Measurements from ENCODE around the gene VEPH1. TPM values are rescaled to one million over a fixed set of nuclear protein-coding genes. Genes with fewer than 3 reads are reported as not detected.
"Not testable (repeated sequence)": the region's sequence is repeated elsewhere in the genome, so short reads cannot be mapped to it uniquely, and the experiment has no call there.

Gene VEPH1
- total and polyA plus RNA-seq, 4 donors, result 5.8 to 11.5 (median 8.4) TPM

DNA sequence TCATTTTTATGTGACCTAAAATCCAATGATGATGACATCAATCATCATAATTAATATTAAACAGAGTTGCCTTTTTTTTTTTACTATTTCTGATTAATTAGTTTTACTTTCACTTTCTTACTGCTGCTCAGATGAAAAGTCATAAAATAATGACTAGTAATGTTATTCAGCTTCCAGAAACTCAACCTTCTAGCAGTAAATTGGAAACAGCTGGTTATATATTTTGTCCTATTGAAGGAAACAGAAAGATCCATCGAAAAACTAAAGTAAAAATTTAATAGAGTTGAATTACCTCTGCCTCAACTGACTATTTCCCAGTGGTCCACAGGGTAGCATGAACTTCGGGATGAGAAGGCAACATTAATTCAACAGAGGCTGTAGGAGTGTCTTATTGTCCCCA, 173.7 kb downstream of the VEPH1 start:
- 100% methylated on average over 1 of the region's 2 CpGs for WGBS (ENCODE audit: insufficient coverage)
- Histone ChIP-seq H3K27ac (ENCODE audit: low read depth, low read length) (no peak overlapping the region), H3K36me3 (ENCODE audit: control insufficient read depth, insufficient read depth, low read length) (no peaks in the 10 kb centered on the region), H3K27me3 (ENCODE audit: control insufficient read depth, insufficient read depth, low read length) (no peaks in the 10 kb centered on the region), H3K4me1 (ENCODE audit: control insufficient read depth, insufficient read depth, low read length) (no peaks in the 10 kb centered on the region), H3K9me3 (ENCODE audit: control insufficient read depth, insufficient read depth, low read length) (no peaks in the 10 kb centered on the region), H3K4me3 (ENCODE audit: low read depth, low read length) (no peak overlapping the region)
- no peak for DNase-seq (ENCODE audit: low read depth in 4 of 6, low spot score in 6 of 6)

DNA sequence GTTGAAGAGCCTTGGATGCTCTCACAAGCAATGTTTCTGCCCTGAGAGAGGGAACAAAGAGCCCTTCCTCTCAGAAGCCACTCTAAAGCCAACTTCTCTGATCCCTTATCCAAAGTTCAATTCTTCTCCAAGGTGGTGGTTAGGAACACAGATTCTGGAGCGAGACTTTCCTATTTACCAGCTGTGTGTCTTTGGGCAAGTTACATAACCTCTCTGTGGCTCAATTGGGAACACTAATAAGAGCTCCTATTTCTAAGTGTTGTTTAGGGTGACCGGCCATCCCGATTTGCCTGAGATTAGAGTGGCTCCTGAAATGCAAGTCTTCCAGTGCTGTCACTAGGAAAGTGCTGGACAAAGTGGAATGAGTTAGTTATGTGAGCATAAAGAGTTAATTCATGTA, 175.4 kb downstream of the VEPH1 start:
- no peaks in the 10 kb centered on the region for H3K4me1 ChIP-seq (ENCODE audit: control insufficient read depth, insufficient read depth, low read length)
- no peaks in the 10 kb centered on the region for H3K27me3 ChIP-seq (ENCODE audit: control insufficient read depth, insufficient read depth, low read length)
- no peak overlapping the region for H3K27ac ChIP-seq (ENCODE audit: low read depth, low read length)
- no peak for DNase-seq (ENCODE audit: low read depth in 4 of 6, low spot score in 6 of 6)
- H3K36me3 ChIP-seq (ENCODE audit: control insufficient read depth, insufficient read depth, low read length), result no peaks in the 10 kb centered on the region
- no peak overlapping the region for H3K4me3 ChIP-seq (ENCODE audit: low read depth, low read length)
- 100% methylated on average over 2 of the region's 3 CpGs for WGBS (ENCODE audit: insufficient coverage)
- no peaks in the 10 kb centered on the region for H3K9me3 ChIP-seq (ENCODE audit: control insufficient read depth, insufficient read depth, low read length)

DNA sequence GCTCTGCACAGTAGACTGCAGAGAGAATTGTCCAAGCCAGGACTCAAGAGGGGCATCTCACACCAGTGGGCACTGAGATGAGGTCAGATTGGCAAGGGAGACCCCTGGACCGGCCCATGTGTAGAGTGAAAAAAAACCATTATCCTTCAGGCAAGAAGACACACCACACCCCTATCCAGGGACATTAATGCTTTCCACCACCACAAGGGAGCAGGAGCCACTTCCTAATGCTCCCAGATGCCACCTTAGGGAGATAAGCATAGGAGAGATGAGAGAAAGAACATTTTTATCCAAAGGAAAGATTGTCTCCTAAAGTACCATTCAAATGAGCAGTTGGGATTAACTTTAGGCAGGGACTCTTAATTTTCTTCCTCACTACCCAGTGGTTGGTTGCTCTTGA, 176.2 kb downstream of the VEPH1 start:
- Histone ChIP-seq H3K4me1 (ENCODE audit: control insufficient read depth, insufficient read depth, low read length) (no peaks in the 10 kb centered on the region), H3K4me3 (ENCODE audit: low read depth, low read length) (no peak overlapping the region)
- WGBS (ENCODE audit: insufficient coverage), result no CpG with 5 or more reads among the region's 1 CpG

DNA sequence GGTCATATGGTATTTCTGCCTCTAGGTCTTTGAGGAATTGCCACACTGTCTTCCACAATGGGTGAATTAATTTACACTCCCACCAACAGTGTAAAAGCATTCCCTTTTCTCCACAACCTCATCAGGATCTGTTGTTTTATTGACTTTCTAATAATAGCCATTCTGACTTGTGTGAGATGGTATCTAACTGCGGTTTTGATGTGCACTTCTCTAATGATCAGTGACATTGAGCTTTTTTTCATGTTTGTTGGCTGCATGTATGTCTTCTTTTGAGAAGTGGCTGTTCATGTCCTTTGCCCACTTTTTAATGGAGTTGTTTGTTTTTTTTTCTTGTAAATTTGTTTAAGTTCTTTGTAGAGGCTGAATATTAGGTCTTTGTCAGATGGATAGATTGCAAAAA, 178.3 kb downstream of the VEPH1 start:
- not testable (repeated sequence) for H3K9me3 ChIP-seq (ENCODE audit: control insufficient read depth, insufficient read depth, low read length); H3K4me1 ChIP-seq (ENCODE audit: control insufficient read depth, insufficient read depth, low read length); DNase-seq (ENCODE audit: low read depth in 4 of 6, low spot score in 6 of 6); H3K27me3 ChIP-seq (ENCODE audit: control insufficient read depth, insufficient read depth, low read length); H3K27ac ChIP-seq (ENCODE audit: low read depth, low read length); H3K36me3 ChIP-seq (ENCODE audit: control insufficient read depth, insufficient read depth, low read length); H3K4me3 ChIP-seq (ENCODE audit: low read depth, low read length)
- WGBS (ENCODE audit: insufficient coverage), result no CpG with 5 or more reads among the region's 1 CpG

More for the DNA sequence above, 176.2 kb downstream of the VEPH1 start:
- H3K27me3 ChIP-seq (ENCODE audit: control insufficient read depth, insufficient read depth, low read length), result no peaks in the 10 kb centered on the region
- H3K27ac ChIP-seq (ENCODE audit: low read depth, low read length), result no peak overlapping the region
- H3K36me3 ChIP-seq (ENCODE audit: control insufficient read depth, insufficient read depth, low read length), result no peaks in the 10 kb centered on the region
- no peak for DNase-seq (ENCODE audit: low read depth in 4 of 6, low spot score in 6 of 6)
- no peaks in the 10 kb centered on the region for H3K9me3 ChIP-seq (ENCODE audit: control insufficient read depth, insufficient read depth, low read length)

DNA sequence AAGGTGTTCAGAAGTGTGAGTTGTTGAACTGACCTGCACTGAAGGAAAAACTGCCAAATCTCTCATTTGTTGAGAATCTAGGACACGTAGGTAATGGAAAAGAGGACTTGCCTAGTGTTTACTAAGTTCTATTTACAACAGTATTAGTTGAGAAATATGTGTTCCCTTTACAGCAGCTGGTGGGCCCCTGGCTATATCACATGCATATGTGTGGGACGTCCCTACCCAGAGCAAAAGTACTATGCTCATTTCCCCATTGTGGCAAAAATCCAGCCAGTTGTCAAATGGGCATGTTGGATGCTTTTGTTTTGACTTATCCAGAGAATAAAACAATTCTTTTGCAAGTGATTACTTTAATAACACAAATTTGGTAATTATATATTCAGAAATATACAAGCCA, 179.9 kb downstream of the VEPH1 start:
- Histone ChIP-seq H3K9me3 (ENCODE audit: control insufficient read depth, insufficient read depth, low read length) (no peaks in the 10 kb centered on the region), H3K4me1 (ENCODE audit: control insufficient read depth, insufficient read depth, low read length) (no peaks in the 10 kb centered on the region), H3K27ac (ENCODE audit: low read depth, low read length) (no peak overlapping the region), H3K36me3 (ENCODE audit: control insufficient read depth, insufficient read depth, low read length) (no peaks in the 10 kb centered on the region), H3K27me3 (ENCODE audit: control insufficient read depth, insufficient read depth, low read length) (no peaks in the 10 kb centered on the region), H3K4me3 (ENCODE audit: low read depth, low read length) (no peak overlapping the region)
- WGBS (ENCODE audit: insufficient coverage), result no CpG with 5 or more reads among the region's 2 CpGs
- no peak for DNase-seq (ENCODE audit: low read depth in 4 of 6, low spot score in 6 of 6)

DNA sequence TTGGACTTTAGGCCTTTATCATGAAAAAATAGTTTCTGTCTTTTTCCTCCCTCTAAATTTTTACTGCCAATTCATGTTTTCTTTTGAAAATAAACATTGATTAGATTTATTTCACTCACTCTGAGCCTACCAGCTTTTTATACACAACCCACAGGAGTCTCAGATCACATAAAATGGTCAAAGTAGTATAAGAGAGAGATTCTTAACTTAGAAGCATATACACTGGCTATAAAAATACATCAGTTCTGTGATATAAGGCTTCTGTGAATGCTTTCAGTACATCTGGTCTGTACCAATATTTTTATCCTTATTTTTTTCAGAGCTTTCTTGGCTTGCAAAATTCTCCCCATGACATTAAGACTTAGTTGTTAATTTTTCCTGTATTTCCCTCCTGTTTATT, 183.5 kb downstream of the VEPH1 start:
- DNase-seq (ENCODE audit: low read depth in 4 of 6, low spot score in 6 of 6), result no peak
- no peak overlapping the region for H3K4me3 ChIP-seq (ENCODE audit: low read depth, low read length)
- H3K27ac ChIP-seq (ENCODE audit: low read depth, low read length), result no peak overlapping the region
- no peaks in the 10 kb centered on the region for H3K4me1 ChIP-seq (ENCODE audit: control insufficient read depth, insufficient read depth, low read length)
- no peaks in the 10 kb centered on the region for H3K36me3 ChIP-seq (ENCODE audit: control insufficient read depth, insufficient read depth, low read length)
- no peaks in the 10 kb centered on the region for H3K27me3 ChIP-seq (ENCODE audit: control insufficient read depth, insufficient read depth, low read length)
- no peaks in the 10 kb centered on the region for H3K9me3 ChIP-seq (ENCODE audit: control insufficient read depth, insufficient read depth, low read length)

DNA sequence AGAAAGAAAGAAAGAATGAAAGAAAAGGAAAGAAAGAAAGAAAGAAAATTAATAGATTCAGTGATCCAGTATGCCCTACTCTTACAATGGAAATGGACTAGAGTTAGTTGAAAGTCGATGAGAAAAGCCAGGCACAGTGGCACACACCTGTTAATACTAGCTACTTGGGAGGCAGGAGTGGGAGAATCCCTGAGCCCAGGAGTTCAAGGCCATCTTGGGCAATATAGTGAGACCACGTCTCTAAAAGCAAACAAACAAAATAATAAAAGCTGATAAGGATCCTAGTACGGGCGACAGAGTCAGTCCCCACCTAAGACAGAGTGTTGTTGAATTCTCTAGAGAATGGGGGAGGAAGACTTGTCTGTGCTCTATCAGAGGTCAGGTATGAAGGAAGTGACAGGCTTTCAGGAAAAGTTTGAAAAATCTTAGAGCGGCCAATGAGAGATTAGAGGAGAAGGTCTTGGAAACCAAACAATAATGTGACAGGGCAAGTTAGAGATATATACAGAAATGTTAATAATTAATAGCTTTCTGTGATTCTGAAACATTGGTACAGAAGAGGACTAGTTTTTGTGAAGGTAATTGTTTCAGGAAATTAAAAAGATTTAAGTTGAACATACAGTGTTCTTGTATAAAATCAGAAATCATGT, 184.5 kb downstream of the VEPH1 start:
- Histone ChIP-seq H3K27me3 (ENCODE audit: control insufficient read depth, insufficient read depth, low read length) (no peaks in the 10 kb centered on the region), H3K4me1 (ENCODE audit: control insufficient read depth, insufficient read depth, low read length) (no peaks in the 10 kb centered on the region), H3K9me3 (ENCODE audit: control insufficient read depth, insufficient read depth, low read length) (no peaks in the 10 kb centered on the region), H3K27ac (ENCODE audit: low read depth, low read length) (no peak overlapping the region), H3K36me3 (ENCODE audit: control insufficient read depth, insufficient read depth, low read length) (no peaks in the 10 kb centered on the region), H3K4me3 (ENCODE audit: low read depth, low read length) (no peak overlapping the region)
- WGBS (ENCODE audit: insufficient coverage), result no CpG with 5 or more reads among the region's 5 CpGs
- no peak for DNase-seq (ENCODE audit: low read depth in 4 of 6, low spot score in 6 of 6)

DNA sequence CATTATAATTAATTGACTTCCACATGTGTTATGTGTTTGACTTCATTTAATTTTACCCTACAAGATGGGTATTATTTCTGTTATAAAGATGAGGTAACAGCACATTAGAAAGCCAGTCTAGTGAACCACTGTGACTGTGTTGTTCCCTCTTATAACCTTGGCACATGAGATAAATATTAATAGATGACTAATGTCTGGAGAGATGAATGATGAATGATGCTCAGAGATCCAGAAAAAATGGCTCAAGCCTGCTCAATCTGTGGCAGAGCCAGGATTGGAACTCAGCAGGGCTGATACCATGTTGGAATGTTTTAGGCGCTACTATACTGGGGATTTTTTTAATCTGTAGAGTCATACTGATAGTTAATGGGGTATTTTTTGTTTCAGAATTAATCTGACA, 185.3 kb downstream of the VEPH1 start:
- no peaks in the 10 kb centered on the region for H3K27me3 ChIP-seq (ENCODE audit: control insufficient read depth, insufficient read depth, low read length)
- no peaks in the 10 kb centered on the region for H3K4me1 ChIP-seq (ENCODE audit: control insufficient read depth, insufficient read depth, low read length)
- no peak for DNase-seq (ENCODE audit: low read depth in 4 of 6, low spot score in 6 of 6)
- H3K4me3 ChIP-seq (ENCODE audit: low read depth, low read length), result no peak overlapping the region
- H3K9me3 ChIP-seq (ENCODE audit: control insufficient read depth, insufficient read depth, low read length), result no peaks in the 10 kb centered on the region
- no peaks in the 10 kb centered on the region for H3K36me3 ChIP-seq (ENCODE audit: control insufficient read depth, insufficient read depth, low read length)
- 100% methylated on average over 1 of the region's 1 CpG for WGBS (ENCODE audit: insufficient coverage)
- no peak overlapping the region for H3K27ac ChIP-seq (ENCODE audit: low read depth, low read length)

DNA sequence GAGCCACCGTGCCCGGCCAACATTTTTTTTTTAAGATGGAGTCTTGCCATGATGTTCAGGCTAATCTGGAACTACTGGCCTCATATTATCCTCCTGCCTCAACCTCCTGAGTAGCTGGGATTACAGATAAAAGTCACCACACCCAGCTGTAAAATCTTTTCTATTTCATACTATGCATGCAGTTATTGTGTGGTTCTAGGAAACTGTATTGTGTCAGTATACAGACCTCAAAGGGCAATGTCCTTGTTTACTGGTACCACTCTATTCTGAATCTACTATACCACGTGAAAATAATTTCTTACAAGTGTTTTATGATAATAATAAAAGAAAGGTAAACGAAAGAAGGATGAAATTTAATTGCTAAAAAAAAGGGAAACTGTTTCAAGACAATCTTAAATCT, 190.0 kb downstream of the VEPH1 start:
- Histone ChIP-seq H3K4me3 (ENCODE audit: low read depth, low read length) (no peak overlapping the region), H3K27me3 (ENCODE audit: control insufficient read depth, insufficient read depth, low read length) (no peaks in the 10 kb centered on the region), H3K4me1 (ENCODE audit: control insufficient read depth, insufficient read depth, low read length) (no peaks in the 10 kb centered on the region), H3K36me3 (ENCODE audit: control insufficient read depth, insufficient read depth, low read length) (no peaks in the 10 kb centered on the region), H3K9me3 (ENCODE audit: control insufficient read depth, insufficient read depth, low read length) (no peaks in the 10 kb centered on the region), H3K27ac (ENCODE audit: low read depth, low read length) (no peak overlapping the region)
- 95% methylated on average over 3 of the region's 4 CpGs for WGBS (ENCODE audit: insufficient coverage)
- no peak for DNase-seq (ENCODE audit: low read depth in 4 of 6, low spot score in 6 of 6)

DNA sequence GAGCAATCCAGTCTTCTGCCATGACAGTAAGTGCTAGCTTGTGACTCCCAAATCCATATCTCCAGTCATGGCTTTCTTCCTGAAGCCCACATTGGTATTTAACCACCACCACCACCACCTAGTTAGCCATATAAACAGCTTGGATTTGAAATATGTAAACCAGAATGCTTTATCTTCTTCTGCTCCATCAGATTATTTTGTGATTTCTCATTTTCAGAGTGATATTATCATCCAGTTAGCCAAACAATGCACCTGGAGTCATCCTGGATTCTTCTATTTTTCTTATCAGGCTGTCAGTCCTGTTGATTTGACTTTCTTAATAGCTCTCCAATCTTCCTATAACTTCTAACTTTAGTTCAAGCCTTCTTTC, 190.9 kb downstream of the VEPH1 start:
- no peaks in the 10 kb centered on the region for H3K4me1 ChIP-seq (ENCODE audit: control insufficient read depth, insufficient read depth, low read length)
- no peak overlapping the region for H3K4me3 ChIP-seq (ENCODE audit: low read depth, low read length)
- H3K27me3 ChIP-seq (ENCODE audit: control insufficient read depth, insufficient read depth, low read length), result no peaks in the 10 kb centered on the region
- no peaks in the 10 kb centered on the region for H3K9me3 ChIP-seq (ENCODE audit: control insufficient read depth, insufficient read depth, low read length)
- no peak overlapping the region for H3K27ac ChIP-seq (ENCODE audit: low read depth, low read length)
- no peaks in the 10 kb centered on the region for H3K36me3 ChIP-seq (ENCODE audit: control insufficient read depth, insufficient read depth, low read length)
- no peak for DNase-seq (ENCODE audit: low read depth in 4 of 6, low spot score in 6 of 6)
